ENCODE data around the gene ST8SIA1.

The ST8SIA1 gene

GRCh38 chr12:22329621-22330020 is 4.9 kb downstream of the ST8SIA1 start:
- no peak for DNase-seq (ENCODE audit: low spot score)

DNA sequence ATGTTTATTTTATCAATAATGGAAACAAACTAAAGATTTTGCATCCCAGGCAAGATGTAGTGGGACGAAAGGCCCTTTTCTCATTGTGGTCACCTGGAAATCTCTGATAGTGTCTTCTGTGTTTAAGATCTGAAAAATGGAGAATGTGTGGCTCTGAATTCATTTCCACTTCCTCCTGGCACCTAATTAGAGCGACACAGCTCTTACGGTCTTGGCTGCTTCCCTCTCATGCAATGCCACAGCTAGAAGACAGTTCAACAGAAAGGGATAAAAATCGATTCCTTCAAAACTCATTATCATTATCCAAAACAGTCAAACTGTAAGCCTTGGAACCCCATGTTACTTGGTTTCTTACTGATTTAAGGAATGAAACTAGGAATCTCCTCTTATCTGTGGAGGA is 9.3 kb downstream of the ST8SIA1 start:
- no peak for DNase-seq (ENCODE audit: low spot score)

GRCh38 chr12:22322091-22322490 is 12.4 kb downstream of the ST8SIA1 start:
- no peak for DNase-seq (ENCODE audit: low spot score)

- DNase-seq (ENCODE audit: low spot score), result no peak
Measured at GRCh38 chr12:22321638-22322037, 12.9 kb downstream of the ST8SIA1 start.

GRCh38 chr12:22321018-22321605 is 13.4 kb downstream of the ST8SIA1 start:
- DNase-seq (ENCODE audit: low spot score), result no peak

DNA sequence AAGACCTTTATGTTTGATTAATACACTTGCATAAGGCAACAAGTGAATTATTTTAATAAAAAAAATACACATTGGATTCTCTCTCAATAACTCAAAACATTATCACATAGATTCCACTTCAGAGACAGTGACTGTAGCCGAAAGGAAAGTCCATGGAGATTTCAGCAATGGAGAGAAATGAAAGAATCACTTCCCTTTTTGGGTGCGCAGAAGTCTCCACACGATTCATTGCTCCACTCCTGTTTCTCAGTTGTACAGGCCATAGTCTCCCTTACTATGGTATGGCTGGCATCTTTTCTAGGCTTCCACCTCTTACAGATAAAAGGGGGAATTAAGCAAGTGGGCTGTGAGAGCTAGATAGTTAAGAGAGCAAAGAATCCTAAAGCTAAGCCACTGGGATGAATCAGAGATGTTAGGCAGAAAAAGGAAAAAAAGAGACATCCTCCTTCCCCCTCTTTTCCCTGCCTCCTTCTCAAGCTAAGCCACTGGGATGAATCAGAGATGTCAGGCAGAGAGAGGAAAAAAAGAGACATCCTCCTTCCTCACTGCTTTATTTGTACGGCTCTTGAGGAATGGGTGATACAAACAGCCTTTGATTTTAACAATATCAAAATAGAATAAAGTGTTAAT is 16.3 kb downstream of the ST8SIA1 start:
- DNase-seq (ENCODE audit: low spot score), result no peak

DNA sequence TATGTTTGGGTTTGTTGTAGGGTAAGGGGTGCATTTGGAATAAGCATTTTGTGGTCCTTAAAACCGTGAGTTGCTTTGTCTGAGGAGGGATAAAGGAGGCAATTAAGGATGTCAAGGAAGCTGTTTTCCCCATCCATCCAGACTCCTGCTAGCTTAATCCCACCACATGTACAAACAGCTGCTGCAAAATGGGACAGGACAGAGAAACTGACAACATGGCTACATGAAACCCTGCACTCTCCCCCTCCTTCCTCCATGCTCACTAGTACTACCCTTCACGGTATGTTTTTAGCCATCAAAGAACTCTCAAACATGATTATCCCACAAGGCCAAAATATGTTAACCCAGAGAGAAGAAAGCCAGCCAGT is 20.6 kb downstream of the ST8SIA1 start:
- DNase-seq (ENCODE audit: low spot score), result no peak

- no peak for DNase-seq (ENCODE audit: low spot score)
Measured at GRCh38 chr12:22313286-22313962, 21.1 kb downstream of the ST8SIA1 start.

- no peak for DNase-seq (ENCODE audit: low spot score)
Measured at GRCh38 chr12:22312336-22312735, 22.2 kb downstream of the ST8SIA1 start.

- DNase-seq (ENCODE audit: low spot score), result no peak
Measured at GRCh38 chr12:22310709-22311108, 23.8 kb downstream of the ST8SIA1 start.

- DNase-seq (ENCODE audit: low spot score), result no peak
Measured at GRCh38 chr12:22310275-22310674, 24.2 kb downstream of the ST8SIA1 start.

DNA sequence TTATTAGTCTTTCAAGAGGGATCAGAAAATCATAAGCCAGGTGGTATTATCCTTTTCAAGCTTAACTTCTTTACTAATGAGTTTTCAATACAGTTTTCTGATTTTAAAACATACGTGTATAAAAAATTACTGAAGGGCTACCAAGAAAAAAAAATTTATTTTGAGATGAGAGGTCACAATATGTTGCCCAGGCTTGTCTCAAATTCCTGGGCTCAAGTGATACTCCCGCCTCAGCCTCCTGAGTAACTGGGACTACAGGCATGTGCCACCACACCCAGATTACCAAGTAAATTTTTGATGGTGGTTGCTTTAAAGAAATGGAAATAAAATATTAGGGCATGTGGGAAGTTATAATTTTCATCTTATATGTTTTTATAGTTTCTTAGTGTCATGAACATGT is 26.7 kb downstream of the ST8SIA1 start:
- DNase-seq (ENCODE audit: low spot score), result no peak

DNA sequence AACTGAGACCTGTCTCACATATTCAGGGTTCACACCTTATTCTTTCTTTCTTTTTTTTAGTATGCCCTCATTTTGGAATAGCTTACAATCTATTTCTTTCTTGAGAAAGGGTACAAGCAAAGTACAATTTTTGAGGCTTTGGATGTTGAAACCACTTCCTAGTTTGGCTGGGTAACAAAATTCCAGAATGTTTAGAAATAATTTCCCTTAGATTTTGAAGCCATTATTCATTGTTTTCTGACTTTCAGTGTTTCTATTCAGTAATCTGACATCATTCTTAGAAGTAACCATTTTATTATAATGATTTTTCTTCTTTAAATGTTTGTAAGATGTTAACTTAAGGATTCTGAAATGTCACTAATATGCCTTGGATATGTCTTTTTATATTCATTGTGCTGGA is 28.2 kb downstream of the ST8SIA1 start:
- no peak for DNase-seq (ENCODE audit: low spot score)

DNA sequence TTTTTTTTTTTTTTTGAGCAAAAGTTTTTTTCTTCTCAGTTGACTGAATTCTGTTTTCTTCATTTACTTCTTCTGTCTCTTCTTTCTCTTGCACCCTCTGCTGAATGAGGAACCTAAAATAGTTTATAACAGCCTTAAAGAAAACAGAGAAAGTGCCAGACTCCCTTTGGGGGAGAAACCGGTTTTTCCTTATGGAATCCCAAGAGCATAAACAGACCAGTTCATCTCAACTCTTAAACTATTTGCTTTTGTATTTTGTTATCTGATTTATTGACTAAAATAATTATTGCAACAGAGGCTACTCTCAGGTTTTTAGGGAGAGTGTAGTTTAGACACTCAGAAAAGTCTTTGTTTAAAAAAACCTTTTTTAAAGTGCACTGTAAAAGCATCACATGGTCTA is 30.2 kb downstream of the ST8SIA1 start:
- no peak for DNase-seq (ENCODE audit: low spot score)

GRCh38 chr12:22299294-22299912 is 35.1 kb downstream of the ST8SIA1 start:
- DNase-seq (ENCODE audit: low spot score), result no peak

- no peak for DNase-seq (ENCODE audit: low spot score)
Measured at GRCh38 chr12:22289250-22289649, 45.3 kb downstream of the ST8SIA1 start.

GRCh38 chr12:22287776-22288621 is 46.5 kb downstream of the ST8SIA1 start:
- DNase-seq (ENCODE audit: low spot score), result peak; percentile 18

DNA sequence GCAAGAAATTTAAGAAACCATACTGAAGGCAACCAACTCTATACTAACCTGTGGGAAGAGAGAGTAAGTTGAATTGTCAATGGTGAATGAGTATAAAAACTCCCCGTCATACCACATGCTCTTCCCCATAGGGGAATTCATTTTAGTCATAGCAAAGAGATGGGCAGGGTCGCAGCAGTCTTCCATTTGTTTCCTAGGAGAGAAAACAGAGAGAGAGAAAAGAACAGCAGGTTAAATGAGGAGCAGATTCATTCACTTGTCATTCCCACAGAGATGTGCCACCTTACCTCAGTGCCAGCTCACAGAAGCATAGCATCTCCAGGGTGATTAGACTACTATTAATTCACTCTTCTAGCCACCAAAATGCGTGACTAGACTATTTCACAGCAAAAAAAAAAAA is 47.4 kb downstream of the ST8SIA1 start:
- no peak for DNase-seq (ENCODE audit: low spot score)

- peak; percentile 39 for DNase-seq (ENCODE audit: low spot score)
Measured at GRCh38 chr12:22286569-22286968, 47.9 kb downstream of the ST8SIA1 start.

- DNase-seq (ENCODE audit: low spot score), result no peak
Measured at GRCh38 chr12:22285846-22286245, 48.7 kb downstream of the ST8SIA1 start.

GRCh38 chr12:22284871-22285270 is 49.6 kb downstream of the ST8SIA1 start:
- DNase-seq (ENCODE audit: low spot score), result no peak

- no peak for DNase-seq (ENCODE audit: low spot score)
Measured at GRCh38 chr12:22283508-22283907, 51.0 kb downstream of the ST8SIA1 start.

All from AG08396 (cell line).